Superior temporal gyrus (tissue), 1 donor: ENCODE results near the gene ORAI3.

Source experiments
- DNase-seq: peaks from one replicate; pipeline ENCODE4 v3.0.0-alpha.2; 2016; ENCODE audit errors: extremely low spot score

The ORAI3 gene

GRCh38 chr16:30971298-30971697 is 22.4 kb downstream of the ORAI3 start:
- DNase-seq = no peak

- no peak for DNase-seq
Observed at GRCh38 chr16:30972872-30973271, 24.0 kb downstream of the ORAI3 start.

GRCh38 chr16:30974348-30974747 is 25.5 kb downstream of the ORAI3 start:
- no peak for DNase-seq

GRCh38 chr16:30976486-30976885 is 27.6 kb downstream of the ORAI3 start:
- no peak for DNase-seq

GRCh38 chr16:30977502-30977901 is 28.6 kb downstream of the ORAI3 start:
- DNase-seq = no peak

GRCh38 chr16:30979170-30980022 is 30.5 kb downstream of the ORAI3 start:
- DNase-seq = no peak

- no peak for DNase-seq
Observed at GRCh38 chr16:30980023-30980371, 31.1 kb downstream of the ORAI3 start.

- DNase-seq = no peak
Observed at GRCh38 chr16:30980434-30980833, 31.6 kb downstream of the ORAI3 start.

- DNase-seq = no peak
Observed at GRCh38 chr16:30980959-30981358, 32.1 kb downstream of the ORAI3 start.

GRCh38 chr16:30982548-30983288 is 33.9 kb downstream of the ORAI3 start:
- DNase-seq = no peak

GRCh38 chr16:30983289-30983889 is 34.5 kb downstream of the ORAI3 start:
- no peak for DNase-seq

GRCh38 chr16:30983898-30984610 is 35.2 kb downstream of the ORAI3 start:
- DNase-seq = no peak

- DNase-seq = peak; percentile 72
Observed at GRCh38 chr16:30984669-30985400, 36.0 kb downstream of the ORAI3 start, which contains the start of gene HSD3B7. Gene HSD3B7, plus strand, starts transcription at chr16:30985207. Its CDS starts 452 bp downstream, at chr16:30985659.

GRCh38 chr16:30985401-30986128 is 36.7 kb downstream of the ORAI3 start:
- no peak for DNase-seq

GRCh38 chr16:30986129-30986991 is 37.5 kb downstream of the ORAI3 start:
- no peak for DNase-seq

- DNase-seq = no peak
Observed at GRCh38 chr16:30987581-30988190, 38.8 kb downstream of the ORAI3 start.

GRCh38 chr16:30989469-30990047 is 40.7 kb downstream of the ORAI3 start:
- no peak for DNase-seq

GRCh38 chr16:30990105-30990504 is 41.2 kb downstream of the ORAI3 start:
- DNase-seq = no peak

- DNase-seq = no peak
Observed at GRCh38 chr16:30991052-30991451, 42.2 kb downstream of the ORAI3 start.
